Right lobe of liver (tissue), 4 donors: ENCODE results near the gene SSH2.

Experiments
- CTCF ChIP-seq, 4 donors: fragments of 200-600 bp in 3 of 4; fragments of 450-650 bp in 1 of 4; IDR thresholded peaks; one replicate each; pipeline versions ENCODE4 v1.5.1 to v1.8.0; 2016 to 2022; ENCODE audit warnings: antibody characterized with exemption in 4 of 4, mild to moderate bottlenecking in 2 of 4
- POLR2A ChIP-seq: fragments of 450-650 bp; IDR thresholded peaks from one replicate; pipeline ENCODE4 v1.6.1; 2017; ENCODE audit warnings: antibody characterized with exemption, mild to moderate bottlenecking
- donor health status: DM: no; HTN: no; CAD: no.
- donor health status: DM: no; HTN: no; CAD: no.
- donor health status: DM: no; HTN: yes; CAD: no.

DNA sequence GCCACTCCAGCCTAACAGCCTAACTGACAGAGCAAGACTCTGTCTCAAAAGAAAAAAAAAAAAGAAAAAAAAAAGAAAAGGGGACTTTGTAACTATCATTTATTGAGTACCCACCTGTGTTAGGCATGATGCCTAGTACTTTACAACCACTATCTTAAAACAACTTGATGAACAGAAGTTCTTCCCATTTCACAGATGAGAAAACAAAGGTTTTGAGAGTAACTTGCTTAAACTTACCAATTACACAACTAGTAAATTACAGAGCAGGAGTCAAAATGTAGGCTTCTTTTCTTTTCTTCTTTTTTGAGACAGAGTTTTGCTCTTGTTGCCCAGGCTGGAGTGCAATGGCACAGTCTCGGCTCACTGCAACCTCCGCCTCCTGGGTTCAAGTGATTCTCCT is 210.6 kb downstream of the SSH2 start:
- TF ChIP-seq CTCF (IDR thresholded peaks at IDR 0.05) (no peak), POLR2A (no peak)
